Panc1 (cell line): ENCODE data around the gene TWIST2. TPM values are rescaled to one million over a fixed set of nuclear protein-coding genes. Genes with fewer than 3 reads are reported as not detected.

Experiments
- ATAC-seq: fragments of 200-7000 bp; cut with Tn5 transposase; 2 replicates; pipeline ENCODE4 v1.9.1; 2020; ENCODE audit warnings: mild to moderate bottlenecking, moderate library complexity
- BruUV-seq: library from RNA; stranded (reverse); fragments of 400-500 nt; replicated peaks from 2 replicates; lab custom pipeline; 2021; lab: Mats Ljungman, UMichigan
- CTCF ChIA-PET: fragments of 300-600 bp; sonication (Branson Sonifier 250); formaldehyde crosslinking; loops from one replicate; lab custom pipeline; 2022; ENCODE audit warnings: antibody characterized with exemption; lab: Charles Lee
- POLR2A ChIA-PET: fragments of 300-600 bp; sonication (Branson Sonifier 250); formaldehyde crosslinking; loops from one replicate; lab custom pipeline; 2022; ENCODE audit warnings: antibody characterized with exemption; lab: Charles Lee
- DNase-seq: peaks from one replicate; pipeline ENCODE4 v3.0.0-alpha.2; 2010; ENCODE audit warnings: low read depth, low spot score
- H3K27ac ChIP-seq: 2 replicates; pipeline ENCODE4 v1.5.1; 2011; ENCODE audit warnings: mild to moderate bottlenecking, low read length, inconsistent platforms
- H3K27me3 ChIP-seq: fragments of 200-500 bp; sonication (Bioruptor generic); 2 replicates; pipeline ENCODE4 v1.6.0; 2014; ENCODE audit warnings: low read length, inconsistent platforms; ENCODE audit not compliant: control insufficient read depth, insufficient read depth
- H3K36me3 ChIP-seq: fragments of 200-500 bp; sonication (Bioruptor generic); 2 replicates; pipeline ENCODE4 v1.5.1; 2014; ENCODE audit warnings: inconsistent platforms, mild to moderate bottlenecking, low read length, moderate library complexity; ENCODE audit not compliant: control insufficient read depth, insufficient read depth
- H3K4me1 ChIP-seq: 2 replicates; pipeline ENCODE4 v1.5.1; 2011; ENCODE audit warnings: inconsistent platforms, mild to moderate bottlenecking, low read length, moderate library complexity; ENCODE audit not compliant: control insufficient read depth, insufficient read depth
- H3K4me3 ChIP-seq, 2 experiments: 2 replicates each; pipeline ENCODE4 v1.5.1; 2011 to 2012; ENCODE audit warnings: low read depth in 2 of 2, low read length in 2 of 2, mild to moderate bottlenecking in 2 of 2, inconsistent platforms in 1 of 2, moderate library complexity in 1 of 2
- H3K9me3 ChIP-seq: fragments of 200-500 bp; sonication (Bioruptor generic); 2 replicates; pipeline ENCODE4 v1.5.1; 2014; ENCODE audit warnings: low read depth, mild to moderate bottlenecking, inconsistent platforms, low read length, moderate library complexity; ENCODE audit not compliant: control insufficient read depth, insufficient read depth
- CTCF ChIP-seq: fragments of 450-650 bp; IDR thresholded peaks from 2 replicates; pipeline ENCODE4 v1.5.1; 2017; ENCODE audit warnings: mild to moderate bottlenecking
- POLR2AphosphoS5 ChIP-seq: IDR thresholded peaks from 2 replicates; pipeline ENCODE4 v1.6.1; 2012; ENCODE audit warnings: mild to moderate bottlenecking, low read depth, low read length, moderate library complexity
- REST ChIP-seq, 2 experiments: IDR thresholded peaks; 2 replicates each; pipeline ENCODE4 v1.6.1; 2011 to 2012; ENCODE audit warnings: low read depth in 2 of 2, control low read depth in 1 of 2, low read length in 1 of 2, mild to moderate bottlenecking in 1 of 2, moderate library complexity in 1 of 2; ENCODE audit not compliant: insufficient read depth in 1 of 2
- SIN3A ChIP-seq: IDR thresholded peaks from 2 replicates; pipeline ENCODE4 v1.6.1; 2012; ENCODE audit warnings: low read depth, mild to moderate bottlenecking, low read length, moderate library complexity, borderline replicate concordance; ENCODE audit not compliant: insufficient read depth
- TCF7L2 ChIP-seq: IDR thresholded peaks from 2 replicates; pipeline ENCODE4 v1.6.1; 2011; ENCODE audit warnings: mild to moderate bottlenecking, low read depth, low read length, inconsistent platforms
- in situ Hi-C: cut with HindIII; loops from 2 replicates; pipeline ENCODE4 v1.10.0; 2016; ENCODE audit warnings: low sequenced_read_pairs, low pct_unique_long_range_greater_than_20kb
- intact Hi-C: fragments of 100-400 bp; cut with micrococcal nuclease; formaldehyde crosslinking; loops from one replicate; pipeline ENCODE4 v1.10.0; 2022; ENCODE audit not compliant: unreplicated experiment
- total RNA-seq: library from RNA; stranded (reverse); gene quantifications from one replicate; pipeline ENCODE4 v1.2.1, GENCODE V29; 2021; ENCODE audit not compliant: unreplicated experiment

TWIST2 gene
- total RNA-seq, 1 experiment from 2014 or later: 4.2 TPM

DNA sequence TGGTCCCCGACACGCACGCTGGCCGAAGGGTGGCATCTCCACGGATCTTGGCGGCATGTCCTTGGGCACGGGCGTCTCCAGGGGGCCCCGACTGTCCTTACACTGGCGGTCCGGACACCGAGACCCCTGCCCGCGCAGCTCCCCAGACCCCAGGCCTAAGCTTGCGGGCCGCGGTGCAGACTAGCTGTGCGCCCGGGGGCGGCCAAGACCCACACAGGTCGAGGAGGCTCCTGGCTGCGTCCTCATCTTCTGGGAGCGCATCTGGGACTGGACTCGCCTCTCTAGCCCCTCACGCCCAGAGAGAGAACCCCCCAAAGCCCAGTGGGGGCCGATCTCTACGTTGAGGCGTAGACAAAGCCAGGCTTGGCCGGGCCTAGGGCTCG, 475 bp upstream of the TWIST2 start:
- TF ChIP-seq POLR2AphosphoS5 (no peak), CTCF (no peak), SIN3A (no peak), REST (IDR thresholded peaks at IDR 0.05; ENCODE audit: insufficient read depth in 1 of 2, low read depth in 2 of 2, low read length in 1 of 2) (no peak), TCF7L2 (no peak)
- CTCF ChIA-PET: no interaction called here

DNA sequence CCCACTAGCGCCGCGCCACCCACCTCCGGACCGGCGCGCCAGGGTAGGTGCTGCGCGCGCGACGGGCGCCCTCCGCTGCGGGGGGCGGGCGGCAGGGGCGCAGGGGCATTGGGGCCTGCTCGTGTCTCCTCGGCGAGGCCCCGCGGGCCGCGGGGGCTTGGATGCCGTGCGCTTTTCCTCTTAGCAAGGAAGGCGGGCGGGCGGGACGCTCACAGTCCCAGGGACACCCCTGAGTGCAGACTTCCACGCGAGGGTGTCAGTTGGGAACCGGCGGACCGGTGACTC, 748 bp downstream of the TWIST2 start:
- ATAC-seq: peak; percentile 42; the same call in 1 of the 2 replicates
- no peaks in the 10 kb centered on the region for H3K36me3 ChIP-seq
- no TSS peak for BruUV-seq
- H3K27ac ChIP-seq: no peak overlapping the region
- POLR2A ChIA-PET: no interaction called here
- intact Hi-C loops: no loop called here
- H3K4me1 ChIP-seq: peaks cover 6% of the 10 kb centered on the region
- CTCF ChIA-PET: no interaction called here
- H3K4me3 ChIP-seq: peak overlapping the region; percentile 51 to 60
- no peaks in the 10 kb centered on the region for H3K27me3 ChIP-seq
- H3K9me3 ChIP-seq: no peaks in the 10 kb centered on the region
- no peak for TF ChIP-seq SIN3A
- in situ Hi-C loops: no loop called here
- DNase-seq: no peak

More for the DNA sequence above, 475 bp upstream of the TWIST2 start:
- POLR2A ChIA-PET: no interaction called here
- peak overlapping the region; percentile 34 to 51 for H3K4me3 ChIP-seq
- ATAC-seq: peak; percentile 20; the same call in 1 of the 2 replicates
- no TSS peak for BruUV-seq
- no peaks in the 10 kb centered on the region for H3K36me3 ChIP-seq
- H3K27ac ChIP-seq: no peak overlapping the region
- DNase-seq: no peak
- no peaks in the 10 kb centered on the region for H3K27me3 ChIP-seq
- H3K4me1 ChIP-seq: peaks cover 6% of the 10 kb centered on the region
- H3K9me3 ChIP-seq: no peaks in the 10 kb centered on the region
- in situ Hi-C loops (no loop called here), intact Hi-C loops (no loop called here)

DNA sequence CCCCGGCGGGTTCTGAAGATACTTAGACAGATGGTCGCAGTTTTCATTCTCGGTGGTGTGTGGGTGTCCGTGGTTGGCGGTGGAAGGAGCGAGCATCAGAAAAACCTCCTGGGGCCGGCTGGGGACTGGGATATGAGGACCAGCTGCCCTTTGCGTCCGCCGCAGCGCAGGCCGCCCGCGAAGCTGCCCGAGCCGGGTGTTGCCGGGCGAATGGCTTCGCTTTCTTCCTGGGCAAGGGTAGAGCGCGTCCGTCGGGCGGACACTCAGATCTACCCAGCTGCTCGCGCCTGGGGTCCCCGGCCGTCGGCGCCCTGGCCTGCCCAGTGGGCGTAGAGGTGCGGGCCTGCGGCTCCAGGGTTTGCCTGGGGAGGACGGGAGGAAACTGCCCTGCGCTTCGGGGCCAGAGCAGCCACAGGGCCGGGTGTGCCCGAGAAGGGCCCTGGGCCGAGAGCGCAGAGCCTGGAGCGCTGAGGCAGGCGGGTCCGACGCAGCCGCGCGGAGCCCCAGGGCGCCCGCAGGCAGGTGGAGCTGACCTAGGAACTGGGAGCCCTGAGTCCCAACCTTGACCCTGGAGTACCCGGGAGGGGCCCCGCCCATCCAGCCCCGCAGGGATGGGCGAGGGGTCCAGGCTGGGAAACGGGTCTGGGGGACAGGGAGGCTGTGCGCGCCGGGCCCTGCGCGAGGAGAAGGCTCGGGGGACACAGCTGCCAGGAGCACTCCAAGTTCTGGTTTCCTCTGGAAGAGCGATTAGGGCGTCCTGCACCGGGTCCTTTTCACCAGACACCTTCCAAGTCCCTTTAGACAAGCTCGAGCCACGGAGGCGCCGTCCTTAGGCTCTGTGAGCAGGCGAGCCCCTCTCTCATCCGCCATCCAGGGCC, 1.3 kb downstream of the TWIST2 start:
- CTCF ChIA-PET: no interaction called here
- ATAC-seq: peak; percentile 54
- no peak for TF ChIP-seq REST (IDR thresholded peaks at IDR 0.05; ENCODE audit: insufficient read depth in 1 of 2, low read depth in 2 of 2, low read length in 1 of 2)
- TF ChIP-seq TCF7L2: no peak
- no peak for TF ChIP-seq CTCF
- no peak for TF ChIP-seq POLR2AphosphoS5
- TF ChIP-seq SIN3A: no peak
- POLR2A ChIA-PET: no interaction called here
- Histone ChIP-seq H3K27me3 (no peaks in the 10 kb centered on the region), H3K9me3 (no peaks in the 10 kb centered on the region), H3K4me3 (peak overlapping the region; percentile 51 to 52), H3K4me1 (peaks cover 6% of the 10 kb centered on the region), H3K36me3 (no peaks in the 10 kb centered on the region), H3K27ac (peak overlapping the region; percentile 59; the same call in 1 of the 2 replicates)
- DNase-seq: no peak
- BruUV-seq: no TSS peak
- intact Hi-C loops: no loop called here
- in situ Hi-C loops: no loop called here
